Transverse colon (tissue), 4 donors: Measurements from ENCODE around the gene OR8D4. TPM values are rescaled to one million over a fixed set of nuclear protein-coding genes. Genes with fewer than 3 reads are reported as not detected.

Experiments used
- DNase-seq: peaks from one replicate; pipeline ENCODE4 v3.0.0-alpha.2; 2019
- H3K27ac ChIP-seq, 4 donors: fragments of 200-600 bp; sonication (generic); 2 replicates each; pipeline ENCODE4 v1.5.1; 2016 to 2018; ENCODE audit warnings: inconsistent platforms in 4 of 4
- H3K27me3 ChIP-seq: fragments of 200-600 bp; sonication (generic); 2 replicates; pipeline ENCODE4 v1.5.1; 2017; ENCODE audit warnings: inconsistent platforms
- H3K36me3 ChIP-seq, 4 donors: fragments of 200-600 bp; sonication (generic); 2 replicates each; pipeline ENCODE4 v1.5.1; 2017 to 2019; ENCODE audit warnings: inconsistent platforms in 4 of 4
- H3K4me1 ChIP-seq, 4 donors: fragments of 200-600 bp; sonication (generic); 2 replicates each; pipeline ENCODE4 v1.5.1; 2017 to 2020; ENCODE audit warnings: inconsistent platforms in 4 of 4
- H3K4me3 ChIP-seq, 4 donors: fragments of 200-600 bp; sonication (generic); 1 replicate in 1 of 4; 2 replicates in 3 of 4; pipeline versions ENCODE4 v1.5.1 to v1.6.1; 2017 to 2019; ENCODE audit warnings: inconsistent platforms in 4 of 4
- H3K9me3 ChIP-seq, 2 donors: fragments of 200-600 bp; sonication (generic); 2 replicates each; pipeline ENCODE4 v1.5.1; 2017 to 2019; ENCODE audit warnings: inconsistent platforms in 2 of 2
- EP300 ChIP-seq: sonication (generic); formaldehyde crosslinking; IDR thresholded peaks from one replicate; pipeline ENCODE4 v1.6.1; 2017; ENCODE audit warnings: antibody characterized with exemption, low read depth
- POLR2A ChIP-seq: fragments of 450-650 bp; IDR thresholded peaks from one replicate; pipeline ENCODE4 v1.6.1; 2016; ENCODE audit warnings: antibody characterized with exemption, mild to moderate bottlenecking, moderate library complexity
- POLR2AphosphoS5 ChIP-seq, 3 donors: sonication (generic); formaldehyde crosslinking; IDR thresholded peaks; one replicate each; pipeline ENCODE4 v1.6.1; 2016; ENCODE audit warnings: antibody characterized with exemption in 3 of 3
- WGBS, 2 donors: methylation state at CpG; one replicate each; pipeline ENCODE4 v1.1.5; 2018; ENCODE audit warnings: low coverage in 1 of 2; 5-methylcytosine and 5-hydroxymethylcytosine counted together
- in situ Hi-C, 4 donors: fragments of 200-750 bp; cut with MboI; loops; one replicate each; pipeline versions ENCODE4 v1.15.0 to v1.15.1; 2017; ENCODE audit warnings: low sequenced_read_pairs in 3 of 4, low pct_ligation_motif_present in 1 of 4, low pct_unique_long_range_greater_than_20kb in 1 of 4
- intact Hi-C: fragments of 100-400 bp; cut with DNase I; formaldehyde crosslinking; loops from one replicate; pipeline ENCODE4 v1.15.1; 2023; ENCODE audit warnings: low total_unique reads
- total RNA-seq, 4 donors: library from RNA; depleted of rRNA; stranded (reverse); fragments of >200 nt; gene quantifications; one replicate each; pipeline ENCODE4 v1.1.0, GENCODE V29; 2016
- TF ChIP-seq, protein P1 (sequence below), 5 experiments: fragments of 200-600 bp in 3 of 5; fragments of 450-650 bp in 2 of 5; sonication (generic) in 3 of 5; IDR thresholded peaks; 1 replicate in 2 of 5; 2 replicates in 3 of 5; pipeline ENCODE4 v1.5.1; 2016 to 2017; ENCODE audit warnings: antibody characterized with exemption in 5 of 5, inconsistent platforms in 3 of 5, mild to moderate bottlenecking in 2 of 5, moderate library complexity in 1 of 5

Gene OR8D4
- total RNA-seq, 4 donors from 2014 or later, result 0.82 to 1.7 (median 1.6) TPM; not detected in 1

DNA sequence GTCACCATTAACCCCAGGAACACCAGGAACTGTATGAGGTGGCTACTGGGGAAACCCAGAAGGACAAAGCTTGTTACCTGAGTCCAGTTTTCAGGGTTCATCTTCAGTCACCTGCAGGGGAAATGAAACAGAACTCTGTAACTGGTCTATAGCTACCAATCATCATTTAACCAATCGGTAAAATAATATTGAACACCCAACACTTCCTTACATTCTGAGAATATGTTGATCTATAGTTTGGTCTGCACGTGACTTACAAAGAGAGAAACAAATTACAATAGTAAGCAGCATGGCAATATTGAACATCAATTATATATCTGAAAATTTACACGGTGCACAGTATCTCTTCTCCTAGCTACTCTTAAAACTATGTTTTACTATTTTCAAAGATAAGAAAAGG, 41.8 kb downstream of the OR8D4 start, which contains the start of gene OR6T1:
Gene OR6T1 (minus strand): TSS at position 101 of the 400 bp plus-strand sequence. CDS start 0 bp downstream, at position 101.
- WGBS, 2 donors, result 80 to 89% methylated on average over 3 of the region's 3 CpGs
- in situ Hi-C loops (no loop called here), intact Hi-C loops (no loop called here)

GRCh38 chr11:123945132-123945531, 43.2 kb downstream of the OR8D4 start:
- Histone ChIP-seq H3K4me1 (no peaks in the 10 kb centered on the region), H3K27ac (no peak overlapping the region), H3K27me3 (no peaks in the 10 kb centered on the region), H3K36me3 (no peaks in the 10 kb centered on the region), H3K9me3 (no peaks in the 10 kb centered on the region), H3K4me3 (no peak overlapping the region)
- TF ChIP-seq POLR2AphosphoS5 (IDR thresholded peaks at IDR 0.05), result no peak
- TF ChIP-seq, protein P1, sequence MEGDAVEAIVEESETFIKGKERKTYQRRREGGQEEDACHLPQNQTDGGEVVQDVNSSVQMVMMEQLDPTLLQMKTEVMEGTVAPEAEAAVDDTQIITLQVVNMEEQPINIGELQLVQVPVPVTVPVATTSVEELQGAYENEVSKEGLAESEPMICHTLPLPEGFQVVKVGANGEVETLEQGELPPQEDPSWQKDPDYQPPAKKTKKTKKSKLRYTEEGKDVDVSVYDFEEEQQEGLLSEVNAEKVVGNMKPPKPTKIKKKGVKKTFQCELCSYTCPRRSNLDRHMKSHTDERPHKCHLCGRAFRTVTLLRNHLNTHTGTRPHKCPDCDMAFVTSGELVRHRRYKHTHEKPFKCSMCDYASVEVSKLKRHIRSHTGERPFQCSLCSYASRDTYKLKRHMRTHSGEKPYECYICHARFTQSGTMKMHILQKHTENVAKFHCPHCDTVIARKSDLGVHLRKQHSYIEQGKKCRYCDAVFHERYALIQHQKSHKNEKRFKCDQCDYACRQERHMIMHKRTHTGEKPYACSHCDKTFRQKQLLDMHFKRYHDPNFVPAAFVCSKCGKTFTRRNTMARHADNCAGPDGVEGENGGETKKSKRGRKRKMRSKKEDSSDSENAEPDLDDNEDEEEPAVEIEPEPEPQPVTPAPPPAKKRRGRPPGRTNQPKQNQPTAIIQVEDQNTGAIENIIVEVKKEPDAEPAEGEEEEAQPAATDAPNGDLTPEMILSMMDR (IDR thresholded peaks at IDR 0.05), result no peak
- TF ChIP-seq EP300, result no peak
- TF ChIP-seq POLR2A, result no peak
- no peak for DNase-seq
- intact Hi-C loops (no loop called here), in situ Hi-C loops (no loop called here)
- WGBS, 2 donors, result 24 to 57% methylated on average over 1 of the region's 1 CpG

More for the DNA sequence above, 41.8 kb downstream of the OR8D4 start, which contains the start of gene OR6T1:
- H3K27me3 ChIP-seq, result no peaks in the 10 kb centered on the region
- no peak within 1 kb of the TSS for H3K27ac ChIP-seq
- no peaks in the 10 kb centered on the region for H3K36me3 ChIP-seq
- H3K9me3 ChIP-seq, result no peaks in the 10 kb centered on the region
- no peak for DNase-seq
- TF ChIP-seq POLR2A (no peak), POLR2AphosphoS5 (IDR thresholded peaks at IDR 0.05) (no peak), EP300 (no peak)
- TF ChIP-seq, protein P1 (IDR thresholded peaks at IDR 0.05), result no peak
- H3K4me1 ChIP-seq, result no peaks in the 10 kb centered on the region
- H3K4me3 ChIP-seq, result no peak within 1 kb of the TSS

- H3K4me1 ChIP-seq, result no peaks in the 10 kb centered on the region
- intact Hi-C loops (no loop called here), in situ Hi-C loops (no loop called here)
- H3K4me3 ChIP-seq, result no peak overlapping the region
- no peaks in the 10 kb centered on the region for H3K36me3 ChIP-seq
- DNase-seq, result no peak
- H3K27me3 ChIP-seq, result no peaks in the 10 kb centered on the region
- TF ChIP-seq EP300 (no peak), POLR2A (no peak), POLR2AphosphoS5 (IDR thresholded peaks at IDR 0.05) (no peak)
- TF ChIP-seq, protein P1 (IDR thresholded peaks at IDR 0.05), result no peak
- H3K9me3 ChIP-seq, result no peaks in the 10 kb centered on the region
- no peak overlapping the region for H3K27ac ChIP-seq
Observed at GRCh38 chr11:123956752-123957151, 54.8 kb downstream of the OR8D4 start.

Other genes starting within 250 kb of the OR8D4 start
- 1 to 10 TPM in 1 of 4 donors, under 1 TPM in 3; 0.20 to 1.1 (median 0.58) TPM for gene SCN3B, start 247.5 kb upstream of the OR8D4 start, total RNA-seq
- 1 to 10 TPM; 4.4 to 7.8 (median 6.2) TPM for gene ZNF202, start 160.5 kb upstream of the OR8D4 start, total RNA-seq
- under 1 TPM in 1 of 4 donors, not detected in 3; 0.68 TPM for gene OR6X1, start 147.6 kb upstream of the OR8D4 start, total RNA-seq
- not detected for gene OR6M1, start 95.8 kb upstream of the OR8D4 start, total RNA-seq
- gene TMEM225, start 16.5 kb upstream of the OR8D4 start, total RNA-seq, result not detected
- under 1 TPM in 2 of 4 donors, not detected in 2; 0.41 to 0.95 TPM for gene OR4D5, start 37.5 kb downstream of the OR8D4 start, total RNA-seq
- not detected for gene OR6T1, start 41.7 kb downstream of the OR8D4 start, total RNA-seq
- gene OR10S1, start 75.6 kb downstream of the OR8D4 start, total RNA-seq, result not detected
- not detected for gene OR10G6, start 93.0 kb downstream of the OR8D4 start, total RNA-seq
- gene OR10G4, start 110.8 kb downstream of the OR8D4 start, total RNA-seq, result 1 to 10 TPM in 1 of 4 donors, under 1 TPM in 1, not detected in 2; 0.27 to 1.2 TPM
- under 1 TPM in 1 of 4 donors, not detected in 3; 0.55 TPM for gene OR10G9, start 120.8 kb downstream of the OR8D4 start, total RNA-seq
- gene OR10G8, start 124.6 kb downstream of the OR8D4 start, total RNA-seq, result 1 to 10 TPM in 1 of 4 donors, not detected in 3; 2.0 TPM
- not detected for gene OR10G7, start 139.2 kb downstream of the OR8D4 start, total RNA-seq
- 10 to 100 TPM; 10.1 to 72.5 (median 37.2) TPM for gene VWA5A, start 213.3 kb downstream of the OR8D4 start, total RNA-seq